Gastrocnemius medialis (tissue), 4 donors: ENCODE data around the gene NTM. TPM values are rescaled to one million over a fixed set of nuclear protein-coding genes. Genes with fewer than 3 reads are reported as not detected.

Experiments
- ATAC-seq, 2 donors: fragments of 150-250 bp; one replicate each; pipeline ENCODE4 v1.9.1; 2016
- DNase-seq, 2 donors: peaks; one replicate each; pipeline ENCODE4 v3.0.0-alpha.2; 2019
- H3K27ac ChIP-seq, 4 donors: fragments of 200-600 bp; sonication (generic); 1 replicate in 1 of 4; 2 replicates in 3 of 4; pipeline ENCODE4 v1.5.1; 2016 to 2018; ENCODE audit warnings: mild to moderate bottlenecking in 2 of 4, moderate library complexity in 1 of 4
- H3K27me3 ChIP-seq, 3 donors: fragments of 200-600 bp; sonication (generic) in 2 of 3; 1 replicate in 1 of 3; 2 replicates in 2 of 3; pipeline versions ENCODE4 v1.5.1 to v1.6.0; 2016 to 2019; ENCODE audit warnings: mild to moderate bottlenecking in 1 of 3, moderate library complexity in 1 of 3
- H3K36me3 ChIP-seq, 2 donors: fragments of 200-600 bp; sonication (generic) in 1 of 2; one replicate each; pipeline ENCODE4 v1.5.1; 2017 to 2018
- H3K4me1 ChIP-seq, 2 donors: fragments of 200-600 bp; sonication (generic) in 1 of 2; one replicate each; pipeline ENCODE4 v1.5.1; 2016 to 2017; ENCODE audit warnings: mild to moderate bottlenecking in 2 of 2
- H3K4me3 ChIP-seq, 4 donors: fragments of 200-600 bp; sonication (generic) in 3 of 4; 1 replicate in 1 of 4; 2 replicates in 3 of 4; pipeline ENCODE4 v1.5.1; 2016 to 2019; ENCODE audit warnings: mild to moderate bottlenecking in 2 of 4
- H3K9me3 ChIP-seq, 3 donors: fragments of 200-600 bp; sonication (generic) in 2 of 3; 1 replicate in 1 of 3; 2 replicates in 2 of 3; pipeline ENCODE4 v1.5.1; 2016 to 2019
- POLR2A ChIP-seq, 2 donors: fragments of 450-650 bp; IDR thresholded peaks; one replicate each; pipeline ENCODE4 v1.6.1; 2017; ENCODE audit warnings: antibody characterized with exemption in 2 of 2, mild to moderate bottlenecking in 2 of 2, moderate library complexity in 2 of 2
- in situ Hi-C, 4 donors: fragments of 200-750 bp; cut with MboI; loops; one replicate each; pipeline versions ENCODE4 v1.15.0 to v1.8.0; 2017; ENCODE audit warnings: low sequenced_read_pairs in 4 of 4
- intact Hi-C: fragments of 100-400 bp; cut with DNase I; formaldehyde crosslinking; loops from one replicate; pipeline ENCODE4 v1.15.1; 2023; ENCODE audit warnings: low total_unique reads
- total RNA-seq, 4 donors: library from RNA; depleted of rRNA; stranded (reverse); fragments of >200 nt; gene quantifications; one replicate each; pipeline versions ENCODE4 v1.1.0 to v1.2.3, GENCODE V29; 2016
- TF ChIP-seq, protein P1 (sequence below), 5 experiments: fragments of 450-650 bp in 3 of 5; fragments of 200-600 bp in 2 of 5; sonication (generic) in 2 of 5; IDR thresholded peaks in 4 of 5; conservative IDR thresholded peaks in 1 of 5; 1 replicate in 4 of 5; 2 replicates in 1 of 5; pipeline ENCODE4 v1.5.1; 2016 to 2019; ENCODE audit warnings: antibody characterized with exemption in 5 of 5, mild to moderate bottlenecking in 3 of 5, moderate library complexity in 3 of 5

Gene NTM
- total RNA-seq, 4 donors from 2014 or later, result 0.69 TPM; not detected in 3

DNA sequence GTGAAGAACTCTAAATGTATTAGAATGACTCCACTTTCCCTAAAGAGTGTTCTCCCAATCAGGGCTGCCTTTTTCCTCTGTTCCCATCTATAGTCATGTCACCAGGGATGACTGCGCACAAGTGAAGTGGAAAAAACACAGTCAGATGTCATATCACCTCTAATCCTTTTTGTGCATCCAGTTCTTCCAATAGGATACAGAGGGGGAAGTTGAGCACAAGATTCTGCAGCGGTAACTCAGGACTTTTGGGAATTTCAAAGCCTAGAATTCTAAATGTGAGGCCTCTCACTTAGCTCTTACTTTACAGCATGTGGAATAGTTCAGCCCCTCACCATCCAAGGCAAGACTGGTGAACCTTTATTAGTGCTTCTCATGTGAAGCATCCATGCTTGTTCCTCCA, 602.6 kb downstream of the NTM start:
- intact Hi-C loops, result no loop called here
- no peak overlapping the region for H3K27ac ChIP-seq
- no peak for ATAC-seq
- H3K36me3 ChIP-seq, result no peaks in the 10 kb centered on the region
- no peak overlapping the region for H3K4me3 ChIP-seq
- no peaks in the 10 kb centered on the region for H3K4me1 ChIP-seq
- DNase-seq, result no peak
- in situ Hi-C loops, result no loop called here
- H3K9me3 ChIP-seq, result no peaks in the 10 kb centered on the region
- no peak for TF ChIP-seq POLR2A (IDR thresholded peaks at IDR 0.05)
- TF ChIP-seq, protein P1, sequence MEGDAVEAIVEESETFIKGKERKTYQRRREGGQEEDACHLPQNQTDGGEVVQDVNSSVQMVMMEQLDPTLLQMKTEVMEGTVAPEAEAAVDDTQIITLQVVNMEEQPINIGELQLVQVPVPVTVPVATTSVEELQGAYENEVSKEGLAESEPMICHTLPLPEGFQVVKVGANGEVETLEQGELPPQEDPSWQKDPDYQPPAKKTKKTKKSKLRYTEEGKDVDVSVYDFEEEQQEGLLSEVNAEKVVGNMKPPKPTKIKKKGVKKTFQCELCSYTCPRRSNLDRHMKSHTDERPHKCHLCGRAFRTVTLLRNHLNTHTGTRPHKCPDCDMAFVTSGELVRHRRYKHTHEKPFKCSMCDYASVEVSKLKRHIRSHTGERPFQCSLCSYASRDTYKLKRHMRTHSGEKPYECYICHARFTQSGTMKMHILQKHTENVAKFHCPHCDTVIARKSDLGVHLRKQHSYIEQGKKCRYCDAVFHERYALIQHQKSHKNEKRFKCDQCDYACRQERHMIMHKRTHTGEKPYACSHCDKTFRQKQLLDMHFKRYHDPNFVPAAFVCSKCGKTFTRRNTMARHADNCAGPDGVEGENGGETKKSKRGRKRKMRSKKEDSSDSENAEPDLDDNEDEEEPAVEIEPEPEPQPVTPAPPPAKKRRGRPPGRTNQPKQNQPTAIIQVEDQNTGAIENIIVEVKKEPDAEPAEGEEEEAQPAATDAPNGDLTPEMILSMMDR (IDR thresholded peaks at IDR 0.05 in 4 of 5, conservative IDR thresholded peaks at IDR 0.05 in 1 of 5), result no peak
- H3K27me3 ChIP-seq, result no peaks in the 10 kb centered on the region

DNA sequence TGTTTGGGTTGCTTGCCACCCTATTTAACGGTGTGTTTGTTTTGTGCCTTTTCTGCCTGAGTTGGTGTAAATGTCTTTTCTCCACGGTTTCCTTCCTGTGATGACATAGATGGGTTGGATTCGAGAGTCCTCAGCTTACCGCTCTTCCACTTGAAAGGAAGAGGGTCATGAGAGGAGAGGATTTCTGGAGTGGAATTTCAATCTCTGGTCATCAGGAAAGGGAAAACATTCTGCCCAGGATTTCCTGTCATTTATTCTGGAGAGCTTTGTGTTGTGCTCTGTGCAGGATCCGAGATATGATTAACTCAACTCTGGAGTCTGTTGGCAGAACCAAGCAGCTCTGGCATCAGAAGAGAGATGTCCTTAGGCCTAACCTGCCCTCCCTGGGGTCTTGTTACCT, 605.2 kb downstream of the NTM start:
- H3K27me3 ChIP-seq, result no peaks in the 10 kb centered on the region
- H3K27ac ChIP-seq, result no peak overlapping the region
- TF ChIP-seq POLR2A (IDR thresholded peaks at IDR 0.05), result no peak
- TF ChIP-seq, protein P1 (IDR thresholded peaks at IDR 0.05 in 4 of 5, conservative IDR thresholded peaks at IDR 0.05 in 1 of 5), result no peak
- no peak for ATAC-seq
- no peaks in the 10 kb centered on the region for H3K4me1 ChIP-seq
- H3K4me3 ChIP-seq, result no peak overlapping the region
- H3K9me3 ChIP-seq, result no peaks in the 10 kb centered on the region
- no peak for DNase-seq
- intact Hi-C loops (no loop called here), in situ Hi-C loops (no loop called here)
- no peaks in the 10 kb centered on the region for H3K36me3 ChIP-seq

DNA sequence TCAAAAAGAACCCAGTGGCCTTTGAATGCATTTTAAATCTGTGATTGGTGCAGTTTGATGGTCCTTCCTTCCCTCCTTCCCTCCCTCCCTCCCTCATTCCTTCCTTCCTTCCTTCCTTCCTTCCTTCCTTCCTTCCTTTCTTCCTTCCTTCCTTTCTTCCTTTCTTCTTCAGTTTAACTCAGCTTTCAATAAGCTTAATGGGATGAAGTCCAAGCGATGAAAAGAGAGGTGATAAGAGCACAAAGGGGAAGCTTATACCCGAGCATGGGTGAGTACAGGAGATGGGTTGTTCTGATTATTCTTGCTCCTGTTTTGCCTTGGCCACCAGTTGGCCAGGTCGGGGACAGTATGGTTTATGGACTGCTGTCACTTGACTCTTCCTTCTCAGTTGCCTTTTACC, 605.6 kb downstream of the NTM start:
- no peak for DNase-seq
- Histone ChIP-seq H3K36me3 (no peaks in the 10 kb centered on the region), H3K4me3 (no peak overlapping the region), H3K27me3 (no peaks in the 10 kb centered on the region), H3K27ac (no peak overlapping the region), H3K4me1 (no peaks in the 10 kb centered on the region), H3K9me3 (no peaks in the 10 kb centered on the region)
- in situ Hi-C loops (no loop called here), intact Hi-C loops (no loop called here)
- no peak for ATAC-seq
- TF ChIP-seq POLR2A (IDR thresholded peaks at IDR 0.05), result no peak
- TF ChIP-seq, protein P1 (IDR thresholded peaks at IDR 0.05 in 4 of 5, conservative IDR thresholded peaks at IDR 0.05 in 1 of 5), result no peak

DNA sequence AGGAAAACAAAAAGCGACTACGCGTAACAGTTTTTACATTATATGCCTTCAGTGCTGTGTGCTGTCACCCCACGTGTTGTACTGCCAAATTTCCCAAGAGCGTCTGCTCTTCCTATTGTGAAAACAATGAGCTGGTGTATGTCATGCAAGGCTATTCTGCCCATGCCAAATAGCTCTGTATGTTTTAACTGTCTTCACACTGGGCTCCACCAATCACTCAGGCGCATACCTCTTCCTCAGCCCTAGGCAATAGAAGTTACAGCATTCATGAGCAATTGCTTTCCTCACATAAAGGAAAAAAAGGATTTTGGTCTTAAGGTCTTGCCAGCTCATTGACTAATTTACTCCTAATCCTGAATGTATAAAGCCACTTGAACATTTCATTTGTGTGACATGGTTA, 606.8 kb downstream of the NTM start:
- no peaks in the 10 kb centered on the region for H3K27me3 ChIP-seq
- H3K9me3 ChIP-seq, result no peaks in the 10 kb centered on the region
- no peaks in the 10 kb centered on the region for H3K36me3 ChIP-seq
- in situ Hi-C loops (no loop called here), intact Hi-C loops (no loop called here)
- no peak overlapping the region for H3K27ac ChIP-seq
- H3K4me3 ChIP-seq, result no peak overlapping the region
- H3K4me1 ChIP-seq, result no peaks in the 10 kb centered on the region
- DNase-seq (no peak), ATAC-seq (no peak)
- no peak for TF ChIP-seq POLR2A (IDR thresholded peaks at IDR 0.05)
- TF ChIP-seq, protein P1 (IDR thresholded peaks at IDR 0.05 in 4 of 5, conservative IDR thresholded peaks at IDR 0.05 in 1 of 5), result no peak

DNA sequence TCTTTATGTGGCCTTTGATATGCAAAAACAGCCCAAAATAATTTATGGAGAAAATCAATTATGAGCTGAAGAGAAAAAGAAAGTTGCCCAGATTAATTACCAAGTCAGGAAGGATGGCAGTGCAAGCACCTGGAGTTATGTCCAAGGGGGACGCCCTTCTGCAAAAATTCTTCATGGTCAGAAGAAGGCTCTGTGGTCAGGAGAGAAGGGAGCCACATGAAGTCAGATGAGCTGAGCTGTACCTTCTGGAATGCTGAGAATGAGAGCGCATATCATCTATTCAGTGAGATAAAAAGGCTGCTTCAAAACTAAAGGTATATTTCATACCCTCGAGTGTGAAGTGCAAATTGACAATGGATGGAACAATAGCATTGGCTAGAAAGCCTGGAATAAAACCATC, 607.4 kb downstream of the NTM start:
- H3K27ac ChIP-seq, result no peak overlapping the region
- in situ Hi-C loops, result no loop called here

More for the DNA sequence above, 607.4 kb downstream of the NTM start:
- no peaks in the 10 kb centered on the region for H3K27me3 ChIP-seq
- DNase-seq, result no peak
- no peaks in the 10 kb centered on the region for H3K36me3 ChIP-seq
- no peak overlapping the region for H3K4me3 ChIP-seq
- TF ChIP-seq POLR2A (IDR thresholded peaks at IDR 0.05), result no peak
- TF ChIP-seq, protein P1 (IDR thresholded peaks at IDR 0.05 in 4 of 5, conservative IDR thresholded peaks at IDR 0.05 in 1 of 5), result no peak
- no peaks in the 10 kb centered on the region for H3K9me3 ChIP-seq
- no peaks in the 10 kb centered on the region for H3K4me1 ChIP-seq
- intact Hi-C loops, result no loop called here
- ATAC-seq, result no peak
